Stimulated activated naive CD8-positive, alpha-beta T cell treated with anti-CD3 and anti-CD28 coated beads, Interleukin-15, Interleukin-2, amounts not matched to agents 100 ng/mL and 50 ng/mL, for 24 hours (primary cell): Measurements from ENCODE around the gene GPR171.
A peak's percentile ranks its signal among the peaks of the same experiment; 100 is the strongest.
"Not testable (repeated sequence)": the region's sequence is repeated elsewhere in the genome, so short reads cannot be mapped to it uniquely, and the experiment has no call there.

Experiments
- H3K27ac Mint-ChIP-seq: one replicate; pipeline ENCODE4 v1.8.0; 2021; ENCODE audit warnings: mild to moderate bottlenecking, mixed read lengths
- H3K27me3 Mint-ChIP-seq: one replicate; pipeline ENCODE4 v1.8.0; 2021; ENCODE audit warnings: mixed read lengths
- H3K36me3 Mint-ChIP-seq: one replicate; pipeline ENCODE4 v1.8.0; 2021; ENCODE audit warnings: low read depth, mixed read lengths
- H3K4me1 Mint-ChIP-seq: one replicate; pipeline ENCODE4 v1.8.0; 2021; ENCODE audit warnings: low read depth, mixed read lengths
- H3K4me3 Mint-ChIP-seq: one replicate; pipeline ENCODE4 v1.8.0; 2021; ENCODE audit warnings: mild to moderate bottlenecking, mixed read lengths
- H3K9me3 Mint-ChIP-seq: one replicate; pipeline ENCODE4 v1.8.0; 2021; ENCODE audit warnings: mixed read lengths

Gene GPR171

GRCh38 chr3:151174351-151174750 is 28.7 kb downstream of the GPR171 start:
- Mint-ChIP-seq H3K36me3 (no peaks in the 10 kb centered on the region), H3K4me1 (peaks cover 33% of the 10 kb centered on the region), H3K27ac (no peak overlapping the region), H3K4me3 (no peak overlapping the region), H3K27me3 (no peaks in the 10 kb centered on the region), H3K9me3 (no peaks in the 10 kb centered on the region)

GRCh38 chr3:151171145-151171757 is 31.8 kb downstream of the GPR171 start:
- Mint-ChIP-seq H3K27ac (peak overlapping the region; percentile 84), H3K27me3 (no peaks in the 10 kb centered on the region), H3K36me3 (no peaks in the 10 kb centered on the region), H3K9me3 (no peaks in the 10 kb centered on the region), H3K4me1 (peaks cover 41% of the 10 kb centered on the region), H3K4me3 (peak overlapping the region; percentile 62)

- not testable (repeated sequence) for H3K36me3 Mint-ChIP-seq, H3K9me3 Mint-ChIP-seq, H3K27me3 Mint-ChIP-seq
- Mint-ChIP-seq H3K4me3 (peak overlapping the region; percentile 62), H3K27ac (peak overlapping the region; percentile 84), H3K4me1 (peaks cover 41% of the 10 kb centered on the region)
These were observed 32.9 kb downstream of the GPR171 start for GRCh38 chr3:151169948-151170679.

- Mint-ChIP-seq H3K27ac (peak overlapping the region; percentile 84), H3K9me3 (no peaks in the 10 kb centered on the region), H3K36me3 (no peaks in the 10 kb centered on the region), H3K27me3 (no peaks in the 10 kb centered on the region), H3K4me3 (peak overlapping the region; percentile 62), H3K4me1 (peaks cover 41% of the 10 kb centered on the region)
These were observed 33.6 kb downstream of the GPR171 start for GRCh38 chr3:151169262-151169947.

GRCh38 chr3:151168269-151169094 is 34.5 kb downstream of the GPR171 start:
- Mint-ChIP-seq H3K36me3 (no peaks in the 10 kb centered on the region), H3K27ac (peak overlapping the region; percentile 74), H3K27me3 (no peaks in the 10 kb centered on the region), H3K4me1 (peaks cover 41% of the 10 kb centered on the region), H3K9me3 (no peaks in the 10 kb centered on the region), H3K4me3 (no peak overlapping the region)

- Mint-ChIP-seq H3K27ac (no peak overlapping the region), H3K4me3 (no peak overlapping the region), H3K4me1 (peaks cover 26% of the 10 kb centered on the region)
These were observed 36.9 kb downstream of the GPR171 start for GRCh38 chr3:151166161-151166560.

GRCh38 chr3:151165226-151165625 is 37.8 kb downstream of the GPR171 start:
- Mint-ChIP-seq H3K27me3 (no peaks in the 10 kb centered on the region), H3K9me3 (no peaks in the 10 kb centered on the region), H3K27ac (no peak overlapping the region), H3K36me3 (no peaks in the 10 kb centered on the region), H3K4me3 (no peak overlapping the region), H3K4me1 (peaks cover 17% of the 10 kb centered on the region)

More at GRCh38 chr3:151166161-151166560, 36.9 kb downstream of the GPR171 start:
- no peaks in the 10 kb centered on the region for H3K27me3 Mint-ChIP-seq
- H3K9me3 Mint-ChIP-seq: no peaks in the 10 kb centered on the region
- no peaks in the 10 kb centered on the region for H3K36me3 Mint-ChIP-seq

- no peaks in the 10 kb centered on the region for H3K4me1 Mint-ChIP-seq
- H3K9me3 Mint-ChIP-seq: no peaks in the 10 kb centered on the region
- H3K27me3 Mint-ChIP-seq: no peaks in the 10 kb centered on the region
- H3K36me3 Mint-ChIP-seq: no peaks in the 10 kb centered on the region
- H3K27ac Mint-ChIP-seq: no peak overlapping the region
- no peak overlapping the region for H3K4me3 Mint-ChIP-seq
These were observed 43.2 kb downstream of the GPR171 start for GRCh38 chr3:151159806-151160205.

- Mint-ChIP-seq H3K4me1 (no peaks in the 10 kb centered on the region), H3K4me3 (no peak overlapping the region), H3K36me3 (no peaks in the 10 kb centered on the region), H3K27me3 (no peaks in the 10 kb centered on the region), H3K9me3 (no peaks in the 10 kb centered on the region), H3K27ac (no peak overlapping the region)
These were observed 46.3 kb downstream of the GPR171 start for GRCh38 chr3:151156618-151157216.

- Mint-ChIP-seq H3K27ac (no peak overlapping the region), H3K4me1 (no peaks in the 10 kb centered on the region), H3K4me3 (no peak overlapping the region), H3K9me3 (no peaks in the 10 kb centered on the region), H3K27me3 (no peaks in the 10 kb centered on the region), H3K36me3 (no peaks in the 10 kb centered on the region)
These were observed 47.4 kb downstream of the GPR171 start for GRCh38 chr3:151155409-151156128.

GRCh38 chr3:151154566-151154965 is 48.5 kb downstream of the GPR171 start:
- no peaks in the 10 kb centered on the region for H3K27me3 Mint-ChIP-seq
- no peak overlapping the region for H3K4me3 Mint-ChIP-seq
- H3K4me1 Mint-ChIP-seq: no peaks in the 10 kb centered on the region
- no peak overlapping the region for H3K27ac Mint-ChIP-seq
- H3K9me3 Mint-ChIP-seq: no peaks in the 10 kb centered on the region
- H3K36me3 Mint-ChIP-seq: no peaks in the 10 kb centered on the region

- Mint-ChIP-seq H3K27ac (no peak overlapping the region), H3K4me3 (no peak overlapping the region), H3K9me3 (no peaks in the 10 kb centered on the region), H3K4me1 (no peaks in the 10 kb centered on the region), H3K36me3 (no peaks in the 10 kb centered on the region), H3K27me3 (no peaks in the 10 kb centered on the region)
These were observed 50.4 kb downstream of the GPR171 start for GRCh38 chr3:151152455-151153079.
